Prostate gland (tissue), 2 donors: Measurements from ENCODE around the gene TDRD3. TPM values are rescaled to one million over a fixed set of nuclear protein-coding genes. Genes with fewer than 3 reads are reported as not detected.

Source experiments
- DNase-seq: peaks from one replicate; pipeline ENCODE4 v3.0.0-alpha.2; 2019; ENCODE audit warnings: low spot score
- H3K27ac ChIP-seq, 2 donors: fragments of 200-600 bp; sonication (generic); 2 replicates each; pipeline ENCODE4 v1.5.1; 2017 to 2019
- H3K27me3 ChIP-seq: fragments of 200-600 bp; sonication (generic); replicated peaks from 2 replicates; pipeline ENCODE4 v1.5.1; 2019; ENCODE audit not compliant: insufficient read depth
- H3K36me3 ChIP-seq, 2 donors: fragments of 200-600 bp; sonication (generic); 1 replicate in 1 of 2; 2 replicates in 1 of 2; pipeline versions ENCODE4 v1.5.1 to v1.8.1; 2017 to 2019
- H3K4me1 ChIP-seq: fragments of 200-600 bp; sonication (generic); replicated peaks from 2 replicates; pipeline ENCODE4 v1.5.1; 2019
- H3K4me3 ChIP-seq, 2 donors: fragments of 200-600 bp; sonication (generic); 2 replicates each; pipeline ENCODE4 v1.5.1; 2017 to 2019
- H3K9me3 ChIP-seq: fragments of 200-600 bp; sonication (generic); 2 replicates; pipeline ENCODE4 v1.5.1; 2017
- POLR2A ChIP-seq: fragments of 450-650 bp; IDR thresholded peaks from one replicate; pipeline ENCODE4 v1.6.1; 2016; ENCODE audit warnings: antibody characterized with exemption, mild to moderate bottlenecking
- POLR2AphosphoS5 ChIP-seq: sonication (generic); formaldehyde crosslinking; IDR thresholded peaks from one replicate; pipeline ENCODE4 v1.6.1; 2017; ENCODE audit warnings: antibody characterized with exemption
- WGBS: methylation state at CpG from one replicate; pipeline ENCODE4 v1.1.5; 2018; 5-methylcytosine and 5-hydroxymethylcytosine counted together
- intact Hi-C: fragments of 100-400 bp; cut with DNase I; formaldehyde crosslinking; loops from one replicate; pipeline ENCODE4 v1.14.2; 2022
- total RNA-seq, 2 donors: library from RNA; depleted of rRNA; stranded (reverse); fragments of >200 nt; gene quantifications; one replicate each; pipeline ENCODE4 v1.1.0, GENCODE V29; 2016
- TF ChIP-seq, protein P1 (sequence below), 4 experiments: fragments of 200-600 bp in 2 of 4; fragments of 450-650 bp in 2 of 4; sonication (generic) in 2 of 4; IDR thresholded peaks; 1 replicate in 3 of 4; 2 replicates in 1 of 4; pipeline ENCODE4 v1.5.1; 2016 to 2019; ENCODE audit warnings: antibody characterized with exemption in 4 of 4, mild to moderate bottlenecking in 2 of 4, moderate library complexity in 2 of 4

The TDRD3 gene
- total RNA-seq, 2 donors from 2014 or later, result 14.6 to 14.7 TPM

DNA sequence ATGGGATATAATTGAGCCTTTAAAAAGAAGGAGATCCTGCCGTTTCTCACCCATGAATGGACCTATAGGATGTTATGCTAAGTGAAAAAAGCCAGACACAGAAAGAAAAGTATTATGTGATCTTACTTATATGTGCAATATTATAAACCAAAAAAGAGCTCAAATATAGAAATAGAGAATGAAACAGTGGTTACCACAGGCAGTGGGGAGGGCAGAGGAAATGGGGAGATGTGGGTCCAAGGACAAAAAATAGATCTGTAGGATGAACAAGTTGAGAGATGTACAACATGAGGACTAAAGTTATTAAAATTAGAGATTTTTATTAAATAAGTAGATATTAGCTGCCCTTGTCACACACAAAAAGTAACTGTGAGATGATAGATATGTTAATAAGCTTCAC, 29.1 kb downstream of the TDRD3 start:
- H3K27ac ChIP-seq, result no peak overlapping the region
- no peak for DNase-seq
- no peaks in the 10 kb centered on the region for H3K9me3 ChIP-seq
- no peak overlapping the region for H3K4me3 ChIP-seq
- no peaks in the 10 kb centered on the region for H3K36me3 ChIP-seq
- no peaks in the 10 kb centered on the region for H3K4me1 ChIP-seq
- WGBS, result 78% methylated on average over 1 of the region's 1 CpG
- intact Hi-C loops, result no loop called here
- TF ChIP-seq POLR2AphosphoS5, result no peak
- TF ChIP-seq, protein P1, sequence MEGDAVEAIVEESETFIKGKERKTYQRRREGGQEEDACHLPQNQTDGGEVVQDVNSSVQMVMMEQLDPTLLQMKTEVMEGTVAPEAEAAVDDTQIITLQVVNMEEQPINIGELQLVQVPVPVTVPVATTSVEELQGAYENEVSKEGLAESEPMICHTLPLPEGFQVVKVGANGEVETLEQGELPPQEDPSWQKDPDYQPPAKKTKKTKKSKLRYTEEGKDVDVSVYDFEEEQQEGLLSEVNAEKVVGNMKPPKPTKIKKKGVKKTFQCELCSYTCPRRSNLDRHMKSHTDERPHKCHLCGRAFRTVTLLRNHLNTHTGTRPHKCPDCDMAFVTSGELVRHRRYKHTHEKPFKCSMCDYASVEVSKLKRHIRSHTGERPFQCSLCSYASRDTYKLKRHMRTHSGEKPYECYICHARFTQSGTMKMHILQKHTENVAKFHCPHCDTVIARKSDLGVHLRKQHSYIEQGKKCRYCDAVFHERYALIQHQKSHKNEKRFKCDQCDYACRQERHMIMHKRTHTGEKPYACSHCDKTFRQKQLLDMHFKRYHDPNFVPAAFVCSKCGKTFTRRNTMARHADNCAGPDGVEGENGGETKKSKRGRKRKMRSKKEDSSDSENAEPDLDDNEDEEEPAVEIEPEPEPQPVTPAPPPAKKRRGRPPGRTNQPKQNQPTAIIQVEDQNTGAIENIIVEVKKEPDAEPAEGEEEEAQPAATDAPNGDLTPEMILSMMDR (IDR thresholded peaks at IDR 0.05), result no peak
- no peak for TF ChIP-seq POLR2A
- H3K27me3 ChIP-seq, result no peaks in the 10 kb centered on the region

DNA sequence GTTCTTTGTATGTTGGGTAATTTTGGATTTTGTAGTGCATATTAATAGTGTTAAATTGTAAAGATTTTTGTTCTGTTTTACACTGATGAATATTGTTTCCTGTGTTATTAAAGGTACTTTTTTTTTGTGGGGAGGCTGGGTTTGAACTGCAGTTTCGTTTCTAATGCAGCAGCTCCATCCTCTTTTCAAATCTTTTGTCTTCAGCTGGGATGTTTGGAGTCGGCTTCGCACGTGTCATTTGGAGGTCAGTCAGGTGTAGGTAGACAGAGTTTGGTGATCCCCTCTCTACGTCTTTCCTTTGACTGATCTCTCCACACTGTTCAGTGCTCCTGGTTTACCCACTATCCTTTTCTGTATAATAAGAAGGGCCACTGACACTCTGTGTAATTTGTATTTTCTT, 30.3 kb downstream of the TDRD3 start:
- TF ChIP-seq POLR2A (no peak), POLR2AphosphoS5 (no peak)
- TF ChIP-seq, protein P1 (IDR thresholded peaks at IDR 0.05), result no peak
- no peaks in the 10 kb centered on the region for H3K27me3 ChIP-seq
- H3K36me3 ChIP-seq, result no peaks in the 10 kb centered on the region
- 89% methylated on average over 5 of the region's 5 CpGs for WGBS
- H3K4me1 ChIP-seq, result no peaks in the 10 kb centered on the region
- H3K9me3 ChIP-seq, result no peaks in the 10 kb centered on the region
- no peak overlapping the region for H3K4me3 ChIP-seq
- H3K27ac ChIP-seq, result no peak overlapping the region
- intact Hi-C loops, result no loop called here
- DNase-seq, result no peak

DNA sequence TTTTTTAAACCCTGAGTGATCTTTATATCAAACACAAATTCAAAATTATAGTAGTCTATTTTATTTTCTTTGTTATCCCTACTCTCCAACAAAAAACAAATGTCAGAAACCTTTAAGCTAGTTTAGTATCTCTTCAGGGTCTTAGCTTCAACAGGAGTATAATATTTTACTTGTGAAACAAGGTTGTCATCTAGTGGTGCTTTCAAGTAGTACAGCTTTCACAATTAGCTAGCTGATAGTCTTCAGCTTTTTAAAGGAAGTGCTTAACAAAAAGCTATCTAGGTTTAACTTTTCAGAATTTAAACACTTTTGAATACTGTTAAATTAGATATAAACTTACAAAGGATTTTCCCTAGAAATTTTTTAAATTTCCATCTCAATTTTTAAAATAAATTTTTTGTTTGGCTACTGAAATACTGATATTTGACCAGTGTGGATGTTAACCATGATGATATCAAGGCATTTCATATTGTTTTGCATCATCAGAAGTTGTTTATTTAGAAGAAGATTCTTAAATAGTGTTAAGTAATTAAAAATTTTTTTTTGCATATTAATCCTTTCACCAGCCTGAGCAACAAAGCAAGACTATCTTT, 34.2 kb downstream of the TDRD3 start:
- intact Hi-C loops, result no loop called here
- DNase-seq, result no peak
- Histone ChIP-seq H3K27me3 (no peaks in the 10 kb centered on the region), H3K27ac (no peak overlapping the region), H3K4me1 (no peaks in the 10 kb centered on the region), H3K4me3 (no peak overlapping the region), H3K36me3 (no peaks in the 10 kb centered on the region), H3K9me3 (no peaks in the 10 kb centered on the region)
- TF ChIP-seq POLR2A (no peak), POLR2AphosphoS5 (no peak)
- TF ChIP-seq, protein P1 (IDR thresholded peaks at IDR 0.05), result peak; percentile 60 to 89 (median 73)

DNA sequence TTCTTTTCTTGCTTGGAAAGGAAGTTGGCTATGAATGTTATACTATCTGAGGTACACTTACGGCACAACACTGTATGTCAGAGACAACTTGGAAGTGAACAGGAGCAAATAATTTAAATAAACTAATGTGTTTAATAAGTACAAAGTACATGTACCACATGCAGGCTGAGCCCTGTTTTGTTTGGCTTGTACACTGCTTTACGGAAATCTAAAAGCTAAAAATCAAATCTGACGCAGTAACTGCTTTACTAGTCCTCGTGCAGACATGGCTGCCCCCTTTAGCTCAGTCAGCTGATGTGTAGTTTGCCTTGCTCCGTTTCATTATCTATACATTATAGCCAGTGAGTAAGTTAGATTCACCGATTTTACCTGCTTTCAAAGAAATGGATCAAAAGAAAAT, 36.5 kb downstream of the TDRD3 start:
- Histone ChIP-seq H3K36me3 (no peaks in the 10 kb centered on the region), H3K4me3 (peak overlapping the region in 1 of 2 donors; percentile 2), H3K9me3 (no peaks in the 10 kb centered on the region), H3K27ac (peak overlapping the region; percentile 13 to 52), H3K4me1 (no peaks in the 10 kb centered on the region), H3K27me3 (no peaks in the 10 kb centered on the region)
- intact Hi-C loops, result no loop called here
- WGBS, result 45% methylated on average over 6 of the region's 6 CpGs
- DNase-seq, result no peak
- TF ChIP-seq POLR2AphosphoS5 (no peak), POLR2A (no peak)
- TF ChIP-seq, protein P1 (IDR thresholded peaks at IDR 0.05), result no peak

DNA sequence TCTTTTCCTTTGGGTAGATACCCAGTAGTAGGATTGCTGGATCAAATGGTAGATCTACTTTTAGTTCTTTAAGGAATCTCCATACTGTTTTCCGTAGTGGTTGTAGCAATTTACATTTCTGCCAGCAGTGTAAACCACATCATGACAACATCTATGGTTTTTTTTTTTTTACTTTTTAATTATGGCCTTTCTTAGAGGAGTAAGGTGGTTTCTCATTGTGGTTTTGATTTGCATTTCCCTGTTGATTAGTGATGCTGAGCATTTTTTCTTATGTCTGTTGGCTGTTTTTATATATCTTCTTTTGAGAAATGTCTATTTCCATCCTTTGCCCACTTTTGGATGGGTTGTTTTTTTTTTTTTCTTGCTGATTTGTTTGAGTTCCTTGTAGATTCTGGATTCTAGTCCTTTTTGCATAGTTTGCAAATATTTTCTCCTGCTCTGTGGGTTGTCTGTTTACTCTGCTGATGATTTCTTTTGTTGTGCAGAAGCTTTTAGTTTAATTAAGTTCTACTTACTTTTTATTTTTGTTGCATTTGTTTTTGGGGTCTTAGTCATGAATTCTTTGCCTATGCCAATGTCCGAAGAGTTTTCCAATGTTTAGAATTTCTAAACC, 38.8 kb downstream of the TDRD3 start:
- intact Hi-C loops, result no loop called here
- no peak overlapping the region for H3K4me3 ChIP-seq
- no peaks in the 10 kb centered on the region for H3K9me3 ChIP-seq
- no peaks in the 10 kb centered on the region for H3K27me3 ChIP-seq
- H3K4me1 ChIP-seq, result no peaks in the 10 kb centered on the region
- TF ChIP-seq POLR2AphosphoS5 (no peak), POLR2A (no peak)
- TF ChIP-seq, protein P1 (IDR thresholded peaks at IDR 0.05), result no peak
- WGBS, result 97% methylated on average over 2 of the region's 2 CpGs
- H3K27ac ChIP-seq, result no peak overlapping the region
- no peak for DNase-seq
- no peaks in the 10 kb centered on the region for H3K36me3 ChIP-seq
